Measurements from ENCODE around the gene CCDC177. TPM values are rescaled to one million over a fixed set of nuclear protein-coding genes. Genes with fewer than 3 reads are reported as not detected.

CCDC177 gene
- total and polyA plus RNA-seq, 9 of the 15 experiments (the other 6 are each of a cell fraction or from before 2014, with no cell fraction given), result not detected

- TF ChIP-seq ZNF512 (tag; IDR thresholded peaks at IDR 0.05) (no peak), FOSL1 (tag; conservative IDR thresholded peaks at IDR 0.05) (peak; percentile 72), U2AF1 (optimal IDR thresholded peaks at IDR 0.05; ENCODE audit: low read depth, low read length) (no peak), RNF219 (CRISPR knock-in tag; IDR thresholded peaks at IDR 0.05) (no peak), ZFX (CRISPR knock-in tag; IDR thresholded peaks at IDR 0.05) (no peak), HCFC1 (IDR thresholded peaks at IDR 0.05; ENCODE audit: low read depth, low read length) (no peak), ZNF134 (CRISPR knock-in tag; conservative IDR thresholded peaks at IDR 0.05) (no peak), RFX1 (IDR thresholded peaks at IDR 0.05) (peak; percentile 90), POLR2AphosphoS5 (IDR thresholded peaks at IDR 0.05; ENCODE audit: control insufficient read depth, insufficient read depth, low read depth, low read length) (no peak), FIP1L1 (IDR thresholded peaks at IDR 0.05; ENCODE audit: low read depth, low read length, poor library complexity, severe bottlenecking) (no peak), POLR2B (IDR thresholded peaks at IDR 0.05; ENCODE audit: low read depth, partially characterized antibody) (no peak), SMARCA4 (IDR thresholded peaks at IDR 0.05) (no peak), NR0B1 (IDR thresholded peaks at IDR 0.05; ENCODE audit: partially characterized antibody) (no peak), HLTF (IDR thresholded peaks at IDR 0.05) (no peak), MBD2 (IDR thresholded peaks at IDR 0.05; ENCODE audit: borderline replicate concordance, low read depth) (no peak), SPI1 (IDR thresholded peaks at IDR 0.05; ENCODE audit: borderline replicate concordance, low read depth, low read length) (no peak), FOXK1 (CRISPR knock-in tag; IDR thresholded peaks at IDR 0.05; ENCODE audit: borderline replicate concordance) (no peak), MCM2 (IDR thresholded peaks at IDR 0.05; ENCODE audit: low read depth) (no peak), JUND (IDR thresholded peaks at IDR 0.05; ENCODE audit: borderline replicate concordance, low read depth, low read length) (peak; percentile 55), JUND (tag; IDR thresholded peaks at IDR 0.05; ENCODE audit: borderline replicate concordance, low read depth, low read length) (peak; percentile 48; the same call in 1 of the 3 replicates), MBD1 (CRISPR knock-in tag; IDR thresholded peaks at IDR 0.05) (no peak), NCOA2 (IDR thresholded peaks at IDR 0.05; ENCODE audit: partially characterized antibody in 2 of 2) (no peak), TGIF2 (CRISPR knock-in tag; IDR thresholded peaks at IDR 0.05) (no peak)
Observed at GRCh38 chr14:69543341-69544115, 31.1 kb downstream of the CCDC177 start (continued).
